Measurements from ENCODE around the gene CAPN5.
"Not testable (repeated sequence)": the region's sequence is repeated elsewhere in the genome, so short reads cannot be mapped to it uniquely, and the experiment has no call there.

The CAPN5 gene

DNA sequence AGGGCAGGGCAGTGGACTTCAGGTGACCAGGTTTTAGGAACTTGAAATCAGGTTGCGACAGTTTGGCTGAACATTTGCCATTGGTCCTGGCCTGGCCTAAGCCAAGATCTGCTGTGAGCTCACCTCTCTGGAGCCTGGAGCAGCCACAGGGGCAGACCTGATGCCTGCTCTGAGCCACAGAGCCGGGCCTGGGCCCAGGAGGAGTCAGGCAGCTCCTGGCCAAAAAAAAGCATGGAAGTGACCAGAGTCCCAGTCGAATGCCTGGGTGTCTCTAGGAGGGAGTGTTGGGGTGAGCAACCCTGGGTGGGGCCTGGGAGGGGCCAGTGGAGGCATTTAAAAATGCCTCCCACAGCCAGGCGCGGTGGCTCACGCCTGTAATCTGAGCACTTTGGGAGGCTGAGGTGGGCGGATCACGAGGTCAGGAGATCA is 29.8 kb downstream of the CAPN5 start:
- no peak for DNase-seq (ENCODE audit: low read depth in 2 of 2)

DNA sequence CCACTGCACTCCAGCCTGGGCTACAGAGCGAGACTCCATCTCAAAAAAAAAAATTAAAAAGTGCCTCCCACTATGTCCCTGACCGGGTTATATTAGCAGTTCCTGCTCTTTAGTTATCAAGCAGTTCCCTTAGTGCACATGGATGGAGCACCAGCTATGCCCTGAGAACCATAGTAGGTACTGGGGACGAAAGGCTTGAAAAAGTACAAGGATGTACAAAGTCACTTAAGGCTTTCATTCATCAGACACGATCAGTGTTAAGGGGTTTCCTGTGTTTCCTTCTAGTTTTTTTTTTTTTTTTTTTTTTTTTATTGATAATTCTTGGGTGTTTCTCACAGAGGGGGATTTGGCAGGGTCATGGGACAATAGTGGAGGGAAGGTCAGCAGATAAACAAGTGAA is 30.4 kb downstream of the CAPN5 start:
- DNase-seq (ENCODE audit: low read depth in 2 of 2), result not testable (repeated sequence)

DNA sequence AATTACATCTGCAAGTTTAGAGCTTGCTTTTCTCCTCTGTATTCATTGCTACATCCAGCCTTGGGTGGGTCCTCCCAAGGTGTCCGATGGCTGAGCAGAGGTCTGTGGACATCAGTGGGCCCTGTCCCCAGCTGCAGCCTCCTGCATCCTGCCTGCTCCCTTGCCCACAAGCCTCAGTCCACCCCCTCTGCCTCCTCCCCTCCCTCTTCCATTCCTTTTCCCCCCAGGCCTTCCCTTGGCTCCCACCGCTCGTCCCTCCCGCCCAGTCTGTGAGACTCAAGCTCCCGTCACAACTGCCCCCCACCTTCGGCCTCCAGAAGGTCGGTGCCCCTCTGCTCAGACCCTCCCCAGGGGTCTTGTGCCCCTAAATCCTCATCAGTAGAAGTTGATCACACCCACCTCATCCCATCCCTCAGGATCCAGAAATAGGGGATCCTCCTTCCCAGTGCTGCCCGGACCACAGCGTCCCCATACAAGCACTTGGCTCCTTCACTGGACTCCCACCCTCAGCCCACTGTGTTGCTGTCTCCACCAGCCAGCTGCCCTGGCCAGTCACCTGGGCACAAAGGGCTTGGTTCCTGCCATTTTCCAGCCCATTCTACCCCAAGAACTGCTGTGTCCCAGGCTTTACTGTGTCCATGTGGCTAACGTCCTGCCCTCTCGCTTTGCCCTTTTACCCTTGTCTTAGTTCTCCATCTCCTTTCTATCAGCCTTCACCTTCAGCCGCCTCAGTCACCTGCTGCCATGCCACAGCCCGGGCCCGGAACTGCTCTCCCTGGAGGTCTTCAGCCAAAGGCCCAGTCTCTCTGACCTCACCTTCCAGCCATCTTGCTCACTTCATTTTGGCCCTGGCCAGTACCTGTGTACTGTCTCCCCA is 33.6 kb downstream of the CAPN5 start:
- no peak for DNase-seq (ENCODE audit: low read depth in 2 of 2)

DNA sequence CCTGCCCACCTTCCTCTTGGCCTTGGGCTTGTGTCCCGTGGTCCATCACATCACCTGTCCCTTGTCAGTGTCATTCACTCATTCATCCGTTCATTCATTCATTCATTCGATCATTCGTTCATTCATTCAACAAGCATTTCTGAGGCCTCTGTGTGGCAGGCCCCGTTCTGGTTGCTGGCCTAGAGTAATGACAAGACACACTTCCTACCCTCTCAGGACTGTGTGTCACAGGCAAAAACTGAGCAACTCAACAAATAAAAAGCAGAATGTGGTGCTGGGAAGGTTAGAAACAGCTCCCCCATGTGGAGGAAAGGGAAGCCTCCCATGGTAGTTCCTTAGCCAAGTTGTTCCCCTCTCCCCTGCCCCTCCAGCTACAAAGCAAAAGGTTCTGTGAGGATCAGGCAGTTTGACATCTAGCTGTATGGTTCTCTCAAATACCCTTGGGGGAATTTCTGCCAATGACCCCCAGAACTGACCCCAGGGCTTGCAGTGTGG is 34.3 kb downstream of the CAPN5 start:
- DNase-seq (ENCODE audit: low read depth in 2 of 2), result no peak

DNA sequence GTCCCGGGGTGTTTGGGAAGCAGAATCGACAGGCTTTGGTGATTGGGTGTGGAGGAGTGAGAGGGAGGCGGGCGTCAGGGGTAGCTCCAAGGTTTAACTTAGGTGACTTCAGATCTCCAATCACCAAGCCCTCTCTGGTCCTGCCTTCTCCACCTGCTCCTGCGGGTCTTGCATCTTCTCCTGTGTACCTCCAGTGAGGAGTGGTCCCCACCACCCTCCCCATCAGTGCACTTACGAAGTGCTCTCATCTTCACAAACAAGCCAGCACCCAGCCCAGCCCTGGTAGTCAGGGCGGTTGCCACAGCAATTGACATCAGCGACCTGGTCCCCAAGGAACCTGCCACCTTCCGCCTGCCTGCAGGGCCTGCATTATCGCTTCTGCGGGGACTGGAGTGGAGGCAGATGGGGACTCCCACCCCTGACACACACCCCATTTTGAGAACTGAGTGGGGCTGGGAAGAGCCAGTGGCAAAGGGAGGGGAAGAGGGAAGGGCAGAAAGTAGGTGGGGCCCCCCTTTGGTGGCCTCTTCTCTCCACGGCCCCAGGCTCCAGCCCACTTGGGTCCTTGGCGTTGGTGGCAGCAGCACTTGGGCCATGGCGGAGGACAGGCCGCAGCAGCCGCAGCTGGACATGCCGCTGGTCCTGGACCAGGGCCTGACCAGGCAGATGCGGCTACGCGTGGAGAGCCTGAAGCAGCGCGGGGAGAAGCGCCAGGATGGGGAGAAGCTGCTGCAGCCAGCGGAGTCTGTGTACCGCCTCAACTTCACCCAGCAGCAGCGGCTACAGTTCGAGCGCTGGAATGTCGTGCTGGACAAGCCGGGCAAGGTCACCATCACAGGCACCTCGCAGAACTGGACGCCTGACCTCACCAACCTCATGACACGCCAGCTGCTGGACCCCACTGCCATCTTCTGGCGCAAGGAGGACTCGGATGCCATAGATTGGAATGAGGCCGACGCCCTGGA is 35.8 kb downstream of the CAPN5 start, which contains the start of gene OMP:
Gene OMP (plus strand): TSS at position 595 of the 965 bp plus-strand sequence. CDS start 0 bp downstream, at position 595.
- DNase-seq (ENCODE audit: low read depth in 2 of 2), result no peak

DNA sequence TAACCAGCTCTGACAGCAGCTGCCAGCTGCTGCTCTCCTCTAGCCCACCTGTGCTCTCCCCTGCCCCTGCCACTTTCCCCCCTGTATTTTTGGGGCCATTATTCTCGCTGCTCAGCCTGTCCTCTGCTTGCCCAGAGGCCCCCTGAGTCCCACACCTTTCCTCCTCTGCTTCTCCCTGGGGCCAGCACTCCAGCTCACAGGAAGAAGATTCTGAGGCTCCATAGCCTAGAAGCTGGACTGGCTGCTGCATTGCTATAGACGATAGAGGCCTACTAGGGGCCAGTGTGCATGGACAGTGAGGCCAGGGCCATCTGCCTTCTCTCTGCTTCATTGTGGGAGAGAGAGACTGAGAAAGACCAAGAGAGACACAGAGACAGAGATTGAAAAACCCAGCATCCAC is 36.5 kb downstream of the CAPN5 start:
- DNase-seq (ENCODE audit: low read depth in 2 of 2), result no peak

DNA sequence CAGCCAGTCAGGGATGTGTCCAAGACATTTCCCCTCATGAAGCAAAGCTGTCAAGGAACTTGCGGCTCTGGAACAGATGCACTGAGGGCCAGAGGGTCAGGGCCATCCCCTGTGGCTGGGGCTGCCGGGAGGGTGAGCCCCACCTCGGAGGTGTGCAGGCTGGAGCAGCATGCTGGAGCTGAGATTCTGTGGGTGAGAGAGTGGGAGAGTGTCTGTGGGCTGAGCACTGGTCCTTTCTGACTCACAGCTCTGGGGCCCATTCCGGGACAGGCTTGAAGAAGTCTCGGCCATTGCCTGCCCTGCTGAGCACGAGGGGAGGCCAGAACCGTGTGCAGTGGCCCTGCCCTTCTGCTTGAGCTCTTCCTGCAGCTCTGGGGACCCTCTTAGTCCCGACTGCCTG is 38.0 kb downstream of the CAPN5 start:
- DNase-seq (ENCODE audit: low read depth in 2 of 2), result no peak

DNA sequence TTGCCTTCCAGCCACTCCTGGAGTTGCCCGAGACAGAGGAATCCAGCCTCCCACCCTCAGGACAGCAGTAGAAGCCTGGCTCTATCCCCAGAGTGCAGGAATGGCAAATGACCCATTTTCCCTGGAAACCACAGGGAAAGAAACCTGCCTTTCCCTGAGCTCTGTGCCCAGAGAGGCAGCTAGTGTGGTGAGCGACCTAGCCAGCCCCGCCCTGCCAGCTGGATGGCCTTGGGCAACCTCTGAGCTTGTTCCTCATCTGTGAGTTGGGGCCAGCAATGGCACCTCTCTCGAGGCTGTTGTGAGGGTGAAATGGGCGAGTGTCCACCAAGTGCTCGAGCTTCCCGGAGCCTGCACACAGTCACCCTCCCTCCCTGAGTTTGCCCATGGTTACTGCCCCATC is 39.5 kb downstream of the CAPN5 start:
- DNase-seq (ENCODE audit: low read depth in 2 of 2), result no peak

DNA sequence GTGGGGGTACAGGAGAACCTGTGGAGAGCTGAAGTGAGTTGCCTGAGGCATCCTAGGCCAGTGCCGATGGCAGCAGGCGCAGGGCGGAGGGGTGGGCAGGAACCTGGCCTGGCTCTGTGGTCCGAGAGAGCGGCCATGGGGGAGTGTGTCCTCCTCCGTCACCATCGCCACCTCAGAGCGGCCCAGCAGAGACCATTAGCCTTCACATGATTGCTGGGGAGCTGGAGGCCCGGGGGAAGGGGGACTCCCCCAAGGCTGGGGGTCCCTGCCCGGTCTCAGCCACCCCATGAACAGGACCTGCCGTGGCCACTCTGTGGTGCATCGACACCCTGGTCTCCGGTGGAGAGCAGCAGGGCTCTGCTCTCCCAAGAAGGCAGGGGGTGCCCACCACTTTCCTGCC is 40.0 kb downstream of the CAPN5 start:
- no peak for DNase-seq (ENCODE audit: low read depth in 2 of 2)

DNA sequence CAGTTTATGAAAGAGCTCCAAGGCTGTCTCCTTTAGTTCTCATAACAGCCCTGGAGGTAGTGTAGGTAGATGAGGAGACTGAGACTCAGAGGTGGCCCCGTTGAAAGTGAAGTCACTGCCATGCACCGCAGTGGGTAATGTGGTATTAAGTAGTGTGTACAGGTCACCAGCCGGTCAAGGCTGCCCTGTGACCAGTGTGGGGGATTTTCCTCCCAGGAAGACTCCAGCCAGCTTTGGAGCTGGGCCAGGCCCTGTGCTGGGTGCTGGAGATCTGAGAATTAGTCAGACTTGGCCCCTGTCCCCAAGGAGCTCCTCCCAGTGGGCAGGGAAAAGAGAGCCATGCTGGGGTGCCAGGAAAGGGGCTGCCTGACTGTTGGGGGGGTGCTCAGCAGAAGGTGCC is 41.2 kb downstream of the CAPN5 start:
- no peak for DNase-seq (ENCODE audit: low read depth in 2 of 2)

DNA sequence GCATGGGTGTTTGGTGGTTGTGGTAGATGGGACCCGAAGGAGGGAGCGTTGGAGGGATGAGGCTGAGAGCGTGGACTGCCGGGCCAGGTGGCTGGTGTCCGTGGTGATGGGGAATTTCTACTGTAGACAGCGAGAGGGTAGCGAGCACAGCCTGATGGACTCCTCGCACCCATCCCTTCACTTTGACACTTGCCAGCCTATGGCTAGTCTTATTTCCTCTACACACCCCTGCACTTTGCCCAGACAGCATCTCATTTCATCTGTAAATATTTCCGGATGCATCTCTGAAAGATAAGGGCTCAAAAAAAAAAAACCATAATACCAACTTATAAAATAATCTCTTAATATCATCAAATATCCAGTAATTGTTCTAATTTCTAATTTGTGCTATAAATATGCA is 41.7 kb downstream of the CAPN5 start:
- no peak for DNase-seq (ENCODE audit: low read depth in 2 of 2)

DNA sequence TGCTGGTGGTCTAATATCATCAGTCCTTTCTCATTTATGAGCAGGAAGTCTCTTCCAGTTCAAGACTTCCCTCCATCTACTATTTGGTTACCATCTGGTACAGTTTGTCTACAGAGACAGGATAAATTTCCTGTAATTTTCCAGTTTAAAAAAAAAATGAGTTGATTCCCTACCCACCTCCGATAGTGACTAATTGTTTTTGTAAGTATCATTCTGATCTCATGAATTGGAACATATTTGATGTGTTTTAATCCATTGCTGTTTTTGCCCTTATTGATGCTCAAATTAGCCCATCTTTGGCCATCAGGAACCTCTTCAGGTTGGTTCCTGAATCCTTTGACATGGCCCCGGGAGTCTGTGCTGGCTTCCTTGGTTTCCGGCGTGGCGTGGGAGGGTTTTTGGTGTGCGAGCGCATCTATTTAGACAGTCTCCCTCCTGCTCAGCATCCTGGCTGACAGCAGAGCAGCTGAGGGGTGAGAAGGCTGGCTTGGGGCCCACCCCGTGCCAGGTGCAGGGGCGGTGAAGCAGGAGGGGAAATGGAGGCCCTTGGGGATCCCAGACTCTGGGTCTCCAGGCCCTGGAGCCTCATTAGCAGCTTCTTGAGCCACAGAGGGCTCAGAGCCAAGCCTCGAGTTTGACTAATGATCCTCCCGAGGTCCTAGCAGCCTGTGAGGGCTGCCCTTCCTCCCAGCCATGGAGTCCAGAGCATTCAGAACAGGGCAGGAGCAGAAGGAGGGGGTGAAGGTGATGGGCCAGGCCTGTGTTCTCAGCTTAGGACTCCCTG is 42.7 kb downstream of the CAPN5 start:
- no peak for DNase-seq (ENCODE audit: low read depth in 2 of 2)

DNA sequence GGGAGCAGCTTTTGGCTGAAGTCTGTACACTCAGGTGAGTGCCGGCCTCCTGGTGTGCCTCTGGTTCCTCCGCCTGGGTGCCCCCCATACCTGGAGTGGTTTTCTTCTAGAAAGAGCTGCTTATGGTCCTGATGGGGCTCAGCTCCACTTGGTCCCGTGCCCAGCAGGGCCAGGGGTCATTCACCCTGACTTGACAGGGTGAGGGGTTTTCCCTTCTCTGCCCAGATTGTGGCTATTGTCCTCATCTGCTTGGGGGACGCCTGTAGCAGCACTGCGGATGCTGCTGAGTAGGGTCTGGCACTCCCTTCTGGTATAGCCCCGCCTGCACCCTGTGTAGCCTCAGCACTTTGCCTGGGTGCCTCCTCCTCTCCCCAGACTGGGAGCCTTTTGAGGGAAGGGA is 44.1 kb downstream of the CAPN5 start:
- no peak for DNase-seq (ENCODE audit: low read depth in 2 of 2)

DNA sequence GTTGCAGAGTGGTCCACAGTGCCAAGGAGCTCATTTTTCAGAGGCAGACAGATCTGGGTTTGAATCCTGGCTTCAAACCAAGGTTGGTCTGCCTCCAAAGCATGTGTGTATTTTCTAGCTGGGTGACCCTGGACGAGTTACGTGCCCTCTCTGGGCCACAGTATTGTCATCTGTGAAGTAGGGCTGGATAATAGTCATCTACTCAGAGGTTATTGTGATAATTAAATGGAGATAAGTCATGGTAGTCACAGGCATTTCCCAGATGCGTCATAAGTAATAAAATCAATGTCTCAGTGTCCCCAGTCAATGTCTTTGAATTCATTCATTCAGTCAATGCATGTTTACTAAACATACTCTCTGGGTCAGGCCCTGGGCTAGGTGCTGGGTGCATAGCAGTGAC is 44.5 kb downstream of the CAPN5 start:
- no peak for DNase-seq (ENCODE audit: low read depth in 2 of 2)

DNA sequence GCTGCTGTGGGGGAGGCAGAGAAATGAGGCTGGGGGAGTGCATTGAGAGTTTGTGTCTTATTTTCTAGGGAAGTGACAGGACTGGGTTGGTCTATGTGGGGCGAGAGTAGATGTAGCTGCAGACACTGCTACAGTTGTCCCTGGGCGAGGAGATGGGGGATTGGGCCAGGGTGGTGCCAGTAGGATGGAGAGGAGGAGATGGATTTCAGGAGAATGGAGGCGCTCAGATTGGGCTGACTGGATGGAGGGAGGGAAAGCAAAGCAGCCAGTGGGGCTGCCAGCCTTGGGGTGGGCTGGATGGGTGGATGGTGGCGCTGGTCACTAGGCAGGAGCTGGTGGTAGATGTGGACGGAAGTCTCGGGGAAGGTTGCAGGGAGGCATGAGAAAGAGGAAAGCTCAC is 45.2 kb downstream of the CAPN5 start:
- no peak for DNase-seq (ENCODE audit: low read depth in 2 of 2)

DNA sequence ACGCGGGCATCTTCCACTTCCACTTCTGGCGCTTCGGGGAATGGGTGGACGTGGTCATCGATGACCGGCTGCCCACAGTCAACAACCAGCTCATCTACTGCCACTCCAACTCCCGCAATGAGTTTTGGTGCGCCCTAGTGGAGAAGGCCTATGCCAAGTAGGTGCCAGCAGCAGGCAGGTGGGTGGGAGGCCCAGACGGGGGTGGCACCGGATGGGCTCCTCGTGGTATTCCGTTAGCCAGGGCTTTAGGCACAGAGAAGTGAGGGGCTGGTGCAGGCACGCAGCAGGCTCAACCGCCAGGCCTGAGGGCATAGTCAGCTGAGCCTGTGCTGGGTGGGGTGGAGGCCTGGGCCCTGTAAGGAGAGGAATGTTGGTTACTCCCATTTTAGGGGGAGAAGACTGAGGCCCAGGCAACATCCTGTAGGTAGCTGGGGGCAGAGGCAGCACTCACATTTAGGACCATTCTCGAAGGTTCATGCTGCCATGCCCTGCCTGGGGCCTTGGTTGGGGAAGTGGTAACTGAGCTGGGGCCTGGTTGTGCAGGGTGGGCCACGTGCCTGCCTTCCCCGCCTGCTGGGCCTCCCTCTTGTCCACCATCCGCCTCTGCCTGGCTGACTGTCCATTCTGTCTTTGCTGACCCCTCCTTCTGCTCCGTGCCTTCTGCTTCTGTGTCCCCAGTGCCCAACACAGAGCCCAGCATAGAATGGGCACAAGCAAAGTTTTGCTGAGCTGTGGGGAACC is 46.0 kb downstream of the CAPN5 start:
- DNase-seq (ENCODE audit: low read depth in 2 of 2), result no peak

DNA sequence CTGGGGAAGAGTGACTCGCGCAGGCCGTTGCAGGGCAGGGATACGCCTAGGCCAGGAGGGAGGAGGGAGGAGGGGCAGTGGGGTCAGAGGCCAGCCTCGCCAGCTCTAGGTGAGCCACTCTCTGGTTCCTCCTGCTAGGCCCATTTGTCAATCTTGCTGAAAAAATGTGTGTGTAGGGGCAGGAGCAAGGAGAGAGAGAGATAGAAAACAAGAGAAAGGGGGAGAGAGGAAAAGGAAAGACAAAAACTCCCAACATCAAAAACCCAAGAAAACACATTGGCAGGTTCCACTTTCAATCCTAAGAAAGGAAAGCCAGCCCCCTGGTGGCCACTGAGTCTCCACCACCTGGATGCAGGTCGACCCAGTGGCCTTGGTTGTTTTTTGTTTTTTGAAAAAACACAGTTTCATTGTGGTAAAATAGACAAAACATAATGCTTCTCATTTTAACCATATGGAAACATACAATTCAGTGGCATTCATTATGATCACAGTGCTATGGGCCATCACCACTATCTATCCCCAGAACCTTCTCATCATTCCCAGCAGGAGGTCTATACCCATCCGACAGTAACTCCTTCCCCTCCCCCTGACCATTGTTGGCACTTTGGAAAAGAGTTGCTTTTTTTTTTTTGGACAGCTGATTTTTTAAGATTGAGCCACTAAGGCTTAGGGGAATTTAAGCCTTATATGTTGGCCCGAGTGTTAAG is 46.8 kb downstream of the CAPN5 start:
- DNase-seq (ENCODE audit: low read depth in 2 of 2), result no peak

DNA sequence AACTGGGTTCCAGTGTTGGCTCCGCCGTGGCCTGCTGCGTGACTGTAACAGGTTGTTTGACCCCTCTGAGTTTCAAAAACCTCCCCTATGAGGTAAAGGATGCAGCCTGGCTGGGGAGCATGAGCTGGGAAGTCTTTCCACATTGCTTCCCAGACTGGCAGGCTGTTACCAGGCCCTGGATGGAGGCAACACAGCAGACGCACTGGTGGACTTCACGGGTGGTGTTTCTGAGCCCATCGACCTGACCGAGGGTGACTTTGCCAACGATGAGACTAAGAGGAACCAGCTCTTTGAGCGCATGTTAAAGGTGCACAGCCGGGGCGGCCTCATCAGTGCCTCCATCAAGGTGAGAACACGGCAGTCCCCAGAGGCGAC is 47.3 kb downstream of the CAPN5 start:
- no peak for DNase-seq (ENCODE audit: low read depth in 2 of 2)

DNA sequence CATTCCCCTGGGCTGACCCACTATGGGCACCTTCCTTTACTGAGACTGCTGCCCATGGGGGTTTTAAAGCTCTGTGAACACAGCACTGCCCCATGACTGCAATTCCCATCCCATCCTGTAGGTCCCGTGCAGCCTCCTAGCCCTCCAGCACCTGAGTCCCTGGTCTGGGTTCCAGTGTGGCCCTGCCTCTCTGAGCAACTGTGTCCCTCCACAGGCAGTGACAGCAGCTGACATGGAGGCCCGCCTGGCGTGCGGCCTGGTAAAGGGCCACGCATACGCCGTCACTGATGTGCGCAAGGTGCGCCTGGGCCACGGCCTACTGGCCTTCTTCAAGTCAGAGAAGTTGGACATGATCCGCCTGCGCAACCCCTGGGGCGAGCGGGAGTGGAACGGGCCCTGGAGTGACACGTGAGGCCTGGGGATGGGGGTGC is 48.4 kb downstream of the CAPN5 start:
- no peak for DNase-seq (ENCODE audit: low read depth in 2 of 2)

DNA sequence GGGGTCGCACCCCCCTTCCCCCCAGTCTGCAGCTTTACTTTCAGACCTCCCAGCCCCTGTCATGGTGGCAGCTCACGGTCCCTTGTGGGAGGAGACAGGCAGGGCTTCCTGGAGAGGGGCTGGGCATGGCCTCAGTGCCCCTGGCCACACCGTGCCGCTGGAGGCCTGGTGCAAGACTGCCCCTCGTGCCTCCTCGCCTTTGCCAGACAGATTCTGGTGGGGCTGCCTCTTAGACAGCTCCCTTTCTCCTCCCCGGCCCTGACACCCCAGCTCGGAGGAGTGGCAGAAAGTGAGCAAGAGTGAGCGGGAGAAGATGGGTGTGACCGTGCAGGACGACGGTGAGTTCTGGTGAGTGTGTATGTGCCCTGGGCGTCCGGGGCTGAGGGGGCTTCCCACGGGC is 49.2 kb downstream of the CAPN5 start:
- DNase-seq (ENCODE audit: low read depth in 2 of 2), result no peak

All from fibroblast of skin of left biceps (primary cell).